HG02610 (cell line): Measurements from ENCODE around the gene CCDC137.
"Not testable (repeated sequence)": the region's sequence is repeated elsewhere in the genome, so short reads cannot be mapped to it uniquely, and the experiment has no call there.

Experiments
- ATAC-seq: cut with Tn5 transposase; IDR thresholded peaks from one replicate; pipeline ENCODE4 v1.9.1; 2021; ENCODE audit warnings: mild to moderate bottlenecking, moderate library complexity; ENCODE audit not compliant: unreplicated experiment

CCDC137 gene

GRCh38 chr17:81648707-81649085 lies 17.8 kb upstream of the CCDC137 start:
- ATAC-seq = no peak

DNA sequence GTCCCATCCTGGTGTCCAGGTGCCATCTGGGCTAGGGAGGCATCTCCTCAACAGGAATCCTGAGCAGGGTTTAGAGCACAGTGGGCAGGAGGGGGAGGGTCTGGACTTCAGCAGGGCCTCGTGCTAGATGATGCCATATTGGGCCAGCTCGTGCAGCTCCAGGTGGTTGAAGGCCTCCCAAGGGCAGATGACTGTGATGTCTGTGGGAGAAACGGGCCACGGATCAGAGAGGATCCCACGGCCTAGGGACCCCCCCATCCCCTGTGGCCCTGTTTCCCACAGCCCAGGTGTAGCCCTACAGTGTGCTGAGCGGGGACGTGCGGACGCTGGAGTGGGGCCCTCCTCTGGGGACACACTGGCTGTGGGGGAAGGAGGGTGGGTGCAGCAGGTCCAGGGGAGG lies 15.6 kb upstream of the CCDC137 start:
- ATAC-seq = no peak

DNA sequence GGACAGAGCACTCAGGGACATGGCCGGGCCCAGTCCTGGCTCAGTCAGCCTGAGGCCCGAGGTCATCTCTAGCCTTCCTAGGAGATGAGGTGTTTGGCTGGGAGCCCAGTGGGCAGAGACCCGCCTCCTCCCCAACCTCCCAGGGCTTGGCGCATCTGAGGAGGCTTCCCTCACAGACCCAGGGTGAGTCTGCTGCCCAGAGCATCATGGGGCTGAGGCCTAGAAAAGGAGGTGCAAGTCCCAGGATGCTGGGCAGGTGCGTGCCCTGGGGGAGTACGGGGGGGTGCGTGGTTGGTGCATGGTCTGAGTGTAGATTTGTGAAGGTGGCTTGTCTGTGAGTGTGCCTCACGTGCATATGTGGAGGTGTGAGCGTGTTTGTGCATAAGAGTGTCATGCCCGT lies 14.8 kb upstream of the CCDC137 start:
- ATAC-seq = no peak

- ATAC-seq = no peak
These were observed 13.4 kb upstream of the CCDC137 start for GRCh38 chr17:81652906-81653771.

DNA sequence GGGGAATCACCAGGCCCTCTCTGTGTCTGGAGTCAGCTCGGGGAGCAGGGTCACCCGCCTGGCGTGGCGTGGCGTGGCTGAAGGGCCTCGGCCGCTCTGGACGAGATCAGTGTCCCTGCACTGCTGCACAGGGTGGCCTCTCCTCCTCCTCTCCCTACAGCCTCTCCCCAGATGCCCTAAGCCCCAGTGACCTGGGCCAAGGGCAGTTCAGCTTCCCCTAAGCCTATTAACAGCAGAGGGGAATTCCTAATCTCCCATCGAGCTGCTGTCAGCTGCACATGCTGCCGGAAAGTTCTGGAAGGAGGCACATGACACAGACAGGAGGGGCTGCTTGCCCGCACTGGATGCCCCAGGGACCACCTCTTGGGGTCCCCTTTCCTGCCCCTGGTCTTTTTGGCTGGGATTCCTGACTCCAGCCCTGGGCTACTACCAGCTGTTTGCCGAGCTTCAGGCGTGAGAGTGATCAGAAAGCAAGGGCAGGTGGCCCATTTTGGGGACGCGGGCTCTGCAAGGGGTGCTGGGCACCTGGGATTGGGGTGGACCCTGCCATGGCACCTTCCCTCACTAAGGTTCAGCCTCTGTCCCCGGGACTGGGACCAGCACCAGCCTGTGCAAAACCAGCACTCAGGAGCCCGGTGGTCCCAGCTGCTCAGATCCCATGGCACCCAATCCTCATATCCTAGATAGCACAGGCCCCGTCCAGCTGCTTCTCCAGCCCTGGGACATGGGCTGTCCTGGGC lies 11.0 kb upstream of the CCDC137 start:
- no peak for ATAC-seq

- no peak for ATAC-seq
These were observed 10.3 kb upstream of the CCDC137 start, which contains the start of gene PDE6G for GRCh38 chr17:81656118-81656743. Gene PDE6G, minus strand, starts transcription at chr17:81656542. Its CDS starts 3,237 bp downstream, at chr17:81653305.

- ATAC-seq = no peak
These were observed 9.7 kb upstream of the CCDC137 start for GRCh38 chr17:81656835-81657234.

GRCh38 chr17:81659038-81659437 lies 7.5 kb upstream of the CCDC137 start:
- ATAC-seq = no peak

GRCh38 chr17:81660441-81660840 lies 6.1 kb upstream of the CCDC137 start:
- ATAC-seq = no peak

GRCh38 chr17:81662002-81662401 lies 4.5 kb upstream of the CCDC137 start:
- ATAC-seq = no peak

- ATAC-seq = no peak
These were observed 2.5 kb upstream of the CCDC137 start for GRCh38 chr17:81664051-81664470.

DNA sequence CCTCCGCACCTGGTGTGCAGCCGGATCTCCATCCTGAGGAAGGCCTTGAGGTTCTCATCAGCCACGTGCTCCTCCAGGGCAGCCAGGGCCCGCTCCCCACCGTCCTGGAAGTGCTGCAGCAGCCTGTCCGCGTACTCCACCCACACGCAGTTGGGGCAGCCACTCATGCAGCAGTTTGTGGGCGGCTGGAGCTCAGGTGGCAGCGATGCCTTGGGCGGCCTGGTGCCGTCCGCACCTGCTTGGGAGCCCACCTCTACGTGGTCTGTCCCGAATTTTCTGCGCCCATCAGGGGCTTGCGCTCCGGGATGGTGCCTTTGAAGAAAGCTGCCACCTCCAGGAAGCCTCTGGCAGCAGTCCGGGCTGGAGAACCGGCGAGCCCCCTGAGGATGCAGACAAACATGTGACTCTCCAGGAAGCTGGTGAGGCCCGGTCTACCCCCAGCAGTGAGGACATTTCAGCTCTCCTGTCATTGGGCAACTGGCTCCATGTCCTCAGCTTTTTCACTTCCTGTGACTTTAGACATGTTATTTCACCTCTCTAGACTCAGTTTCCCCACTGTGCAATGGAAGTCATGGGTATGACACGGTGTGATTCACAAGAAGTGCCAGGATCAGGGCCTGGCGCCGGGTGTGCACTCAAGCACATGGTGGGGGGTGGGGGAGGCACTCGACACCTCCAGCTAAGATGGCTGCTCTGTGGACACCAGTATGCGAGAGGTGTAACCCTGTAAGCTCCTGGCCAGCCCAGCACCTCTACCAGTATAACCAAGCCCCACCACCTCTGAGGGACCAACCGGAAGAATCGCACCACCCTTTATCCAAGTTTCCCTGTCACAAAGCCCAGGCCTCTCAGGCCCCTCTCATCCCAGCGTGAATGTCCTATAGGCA lies 1.1 kb upstream of the CCDC137 start:
- ATAC-seq = peak; percentile 16

DNA sequence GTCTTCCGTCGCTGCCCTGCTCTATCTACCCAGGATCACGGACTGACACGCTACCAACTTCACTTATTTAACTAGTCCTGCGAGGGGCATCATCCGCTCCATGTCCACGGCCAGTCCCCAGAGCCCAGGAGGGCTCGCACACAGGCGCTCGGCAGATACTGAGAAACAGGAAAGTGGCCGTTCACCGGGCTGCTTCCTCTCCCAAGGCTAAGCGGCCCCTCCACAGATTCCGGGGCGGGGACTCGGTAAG lies 520 bp upstream of the CCDC137 start:
- peak; percentile 22 for ATAC-seq

DNA sequence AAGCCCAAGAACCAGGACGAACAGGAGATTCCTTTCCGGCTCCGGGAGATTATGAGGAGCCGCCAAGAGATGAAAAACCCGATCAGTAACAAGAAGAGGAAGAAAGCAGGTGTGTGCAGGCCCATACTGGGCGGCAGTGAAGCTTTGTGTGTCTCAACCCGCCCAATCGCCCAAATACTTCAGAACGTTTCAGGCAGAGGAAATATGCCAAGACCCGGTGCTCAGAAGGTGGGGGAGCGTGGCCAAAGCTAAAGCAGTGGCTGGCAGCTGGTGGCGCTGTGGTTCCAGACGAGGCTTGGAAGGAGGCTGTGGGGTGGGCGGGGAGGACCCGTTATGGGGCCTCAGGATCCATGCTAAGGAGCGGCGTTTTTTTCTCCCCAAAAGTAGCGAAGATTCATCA lies 1.2 kb downstream of the CCDC137 start:
- ATAC-seq = no peak

DNA sequence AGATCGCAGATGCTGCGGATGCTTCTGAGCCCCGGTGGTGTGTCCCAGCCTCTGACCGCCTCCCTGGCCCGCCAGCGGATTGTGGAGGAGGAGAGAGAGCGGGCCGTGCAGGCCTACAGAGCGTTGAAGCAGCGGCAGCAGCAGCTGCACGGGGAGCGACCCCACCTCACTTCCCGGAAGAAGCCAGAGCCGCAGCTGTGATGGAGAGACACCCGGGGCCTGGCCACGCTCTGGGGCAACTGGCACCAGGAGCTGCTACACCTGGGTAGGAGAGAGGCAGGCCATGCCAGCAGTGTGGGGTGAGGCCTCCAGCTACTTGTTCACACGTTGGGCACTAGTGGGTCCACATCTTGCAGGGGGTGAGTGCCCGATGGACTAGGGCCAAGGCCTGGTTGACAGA lies 6.0 kb downstream of the CCDC137 start:
- no peak for ATAC-seq

GRCh38 chr17:81672954-81673353 lies 6.4 kb downstream of the CCDC137 start:
- no peak for ATAC-seq

DNA sequence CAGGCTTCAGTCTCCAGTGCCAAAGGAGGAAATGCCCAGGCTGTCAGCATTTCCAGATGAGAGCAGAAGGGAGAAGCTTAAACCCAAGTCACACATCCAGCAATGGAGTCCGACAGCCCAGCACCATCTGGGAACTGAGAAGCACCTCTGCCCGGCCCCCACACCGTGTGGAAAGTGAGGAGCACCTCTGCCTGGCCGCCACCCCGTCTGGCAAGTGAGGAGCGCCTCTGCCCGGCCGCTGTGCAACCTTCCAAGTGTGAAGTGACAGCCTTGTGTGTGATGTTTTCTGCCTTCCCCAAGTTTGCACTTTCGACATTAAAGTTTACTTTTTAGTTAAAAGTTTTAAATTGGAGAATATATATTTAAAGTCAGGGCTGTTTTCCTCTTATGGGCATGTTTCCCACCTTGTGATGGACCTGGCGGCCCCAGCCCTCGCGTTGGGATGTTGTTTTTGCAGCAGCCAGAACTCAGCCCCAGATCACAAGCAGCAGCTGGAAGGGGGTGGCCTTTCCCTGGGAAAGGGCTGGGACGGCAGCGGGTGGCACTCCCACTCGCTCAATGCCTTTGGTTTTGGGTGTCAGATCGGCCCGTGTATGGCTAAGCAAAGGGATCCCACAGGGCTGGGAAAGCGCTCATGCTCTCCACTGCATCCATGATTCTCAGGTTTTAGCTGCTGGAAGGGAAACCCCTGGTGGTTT lies 7.2 kb downstream of the CCDC137 start:
- ATAC-seq = no peak

DNA sequence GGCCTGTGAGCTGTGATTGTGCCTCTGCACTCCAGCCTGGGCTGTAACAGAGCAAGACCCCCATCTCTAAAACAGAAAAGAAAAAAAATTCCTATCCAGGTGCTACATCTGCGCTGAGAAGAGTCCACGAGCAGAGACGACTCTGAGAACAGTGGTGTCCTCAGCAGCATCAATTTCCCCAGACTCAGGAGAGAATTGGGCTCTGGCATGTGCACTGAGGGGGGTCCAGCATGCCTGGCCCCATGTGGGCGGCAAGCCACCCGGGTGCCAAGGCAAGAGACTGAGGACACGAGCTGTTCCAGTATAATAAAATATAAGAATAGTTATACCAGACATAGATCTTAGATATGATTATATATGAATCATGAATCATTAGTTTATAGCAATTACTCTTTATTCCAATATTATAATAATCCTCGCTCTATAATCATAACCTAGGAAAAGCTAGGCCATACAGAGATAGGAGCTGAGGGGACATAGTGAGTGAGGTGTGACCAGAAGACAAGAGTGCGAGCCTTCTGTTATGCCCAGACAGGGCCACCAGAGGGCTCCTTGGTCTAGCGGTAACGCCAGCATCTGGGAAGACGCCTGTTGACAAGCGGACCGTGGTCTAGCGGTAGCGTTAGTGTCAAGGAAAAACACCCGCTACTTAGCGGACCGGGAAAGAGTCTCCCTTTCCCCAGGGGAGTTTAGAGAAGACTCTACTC lies 9.1 kb downstream of the CCDC137 start:
- ATAC-seq = not testable (repeated sequence)

DNA sequence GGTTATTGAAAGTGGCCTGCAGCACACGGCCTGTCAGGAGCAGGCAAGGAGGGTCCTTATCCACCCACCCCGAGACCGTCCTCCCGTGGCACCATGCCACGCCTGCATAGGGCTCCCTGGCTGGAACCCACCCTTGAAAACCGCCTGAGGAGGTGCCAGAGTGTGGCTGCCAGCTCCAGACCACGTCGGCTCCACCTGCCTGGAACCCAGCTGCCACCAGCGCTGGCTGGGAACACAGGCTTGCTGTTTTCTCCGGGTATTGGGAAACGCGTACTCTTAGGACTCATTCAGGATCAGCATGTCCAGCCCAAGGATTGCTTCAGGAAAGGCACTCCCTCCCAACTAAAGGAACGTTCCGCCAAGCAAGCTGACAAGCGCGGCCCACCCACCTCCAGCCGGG lies 10.4 kb downstream of the CCDC137 start:
- ATAC-seq = no peak

DNA sequence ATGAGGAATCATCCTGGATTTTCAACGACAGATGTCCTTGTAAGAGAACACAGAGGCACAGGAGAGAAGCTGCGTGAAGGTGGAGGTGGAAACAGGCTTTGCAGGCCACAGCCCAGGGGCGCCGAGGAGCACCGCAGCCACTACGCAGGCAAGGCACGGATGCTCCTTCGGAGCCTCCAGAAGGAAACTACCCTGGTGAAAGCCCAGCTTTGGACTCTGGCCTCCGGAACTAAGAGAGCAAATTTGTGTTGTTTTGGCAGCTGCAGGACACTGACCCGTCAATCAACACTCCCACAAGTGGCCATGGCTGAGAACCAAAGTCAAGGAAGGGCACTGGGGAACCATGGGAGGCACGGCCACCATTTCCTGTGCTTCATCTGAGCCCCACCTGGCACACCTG lies 13.6 kb downstream of the CCDC137 start:
- ATAC-seq = no peak
